Activated T-helper 1 cell treated with Interleukin-2 at 50 U/mL for 16 hours (primary cell): ENCODE data around the gene OR51G2.
"Not testable (repeated sequence)": the region's sequence is repeated elsewhere in the genome, so short reads cannot be mapped to it uniquely, and the experiment has no call there.

ENCODE experiments used
- DNase-seq: peaks from one replicate; pipeline ENCODE4 v3.0.0-alpha.2; 2020; ENCODE audit warnings: low read depth

OR51G2 gene, protein sequence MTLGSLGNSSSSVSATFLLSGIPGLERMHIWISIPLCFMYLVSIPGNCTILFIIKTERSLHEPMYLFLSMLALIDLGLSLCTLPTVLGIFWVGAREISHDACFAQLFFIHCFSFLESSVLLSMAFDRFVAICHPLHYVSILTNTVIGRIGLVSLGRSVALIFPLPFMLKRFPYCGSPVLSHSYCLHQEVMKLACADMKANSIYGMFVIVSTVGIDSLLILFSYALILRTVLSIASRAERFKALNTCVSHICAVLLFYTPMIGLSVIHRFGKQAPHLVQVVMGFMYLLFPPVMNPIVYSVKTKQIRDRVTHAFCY

DNA sequence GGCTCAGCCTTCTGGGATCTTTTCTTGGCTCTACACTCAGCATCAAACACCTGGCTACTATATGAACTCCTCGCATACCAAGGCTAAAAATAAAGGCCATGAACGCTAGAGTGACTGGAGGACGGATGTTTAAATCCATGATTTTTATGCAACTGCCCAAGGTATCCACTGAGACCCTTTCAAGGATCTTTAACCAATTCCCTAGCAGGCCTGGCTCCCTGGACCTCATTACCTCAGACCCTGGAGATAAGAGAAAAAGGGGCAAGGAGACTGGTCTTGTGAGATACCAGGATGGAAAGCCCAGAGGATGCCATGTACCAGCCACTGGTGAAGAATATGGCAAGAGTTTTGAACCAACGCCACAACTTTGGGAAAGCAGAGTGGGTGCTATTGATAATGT lies at the start of gene OR51G2:
OR51G2 (minus strand) TSS at position 101 of the 400 bp plus-strand sequence. CDS start 3,687 bp downstream, outside the sequence.
- DNase-seq, result no peak

DNA sequence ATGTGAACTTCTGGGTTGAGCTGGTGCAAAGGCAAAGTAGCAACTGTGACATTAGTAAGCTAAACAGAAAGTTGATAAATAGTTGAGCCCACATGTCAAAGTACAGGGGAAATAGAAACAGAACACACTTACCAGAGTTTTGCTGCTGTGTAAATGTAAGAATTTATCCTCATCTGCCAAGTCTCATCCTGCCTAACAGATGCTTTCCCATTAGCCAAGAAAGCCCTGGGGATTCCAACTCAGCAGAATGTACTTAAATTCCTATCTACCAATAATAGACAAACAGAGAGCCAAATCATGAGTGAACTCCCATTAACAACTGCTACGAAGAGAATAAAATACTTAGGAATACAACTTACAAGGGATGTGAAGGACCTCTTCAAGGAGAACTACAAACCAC lies 43.7 kb upstream of the OR51G2 start:
- DNase-seq, result no peak

DNA sequence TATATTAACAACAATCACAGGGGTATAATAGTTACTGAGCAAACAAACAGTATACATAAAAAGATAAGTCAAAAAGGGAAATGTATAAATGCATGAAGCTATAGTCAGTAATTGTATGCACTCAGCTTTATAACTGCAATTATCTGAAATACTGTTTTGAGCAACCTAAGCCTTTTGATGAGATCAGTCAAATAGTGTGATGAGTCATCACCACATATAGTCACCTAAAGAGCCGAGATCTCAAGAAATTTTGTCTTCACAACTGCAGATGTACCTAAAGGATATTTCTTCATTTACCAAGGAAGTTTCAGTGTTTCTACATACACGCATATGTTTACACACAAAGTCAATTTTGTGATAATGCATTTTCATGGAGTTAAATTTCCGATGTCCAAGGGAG lies 41.7 kb upstream of the OR51G2 start:
- DNase-seq, result no peak

DNA sequence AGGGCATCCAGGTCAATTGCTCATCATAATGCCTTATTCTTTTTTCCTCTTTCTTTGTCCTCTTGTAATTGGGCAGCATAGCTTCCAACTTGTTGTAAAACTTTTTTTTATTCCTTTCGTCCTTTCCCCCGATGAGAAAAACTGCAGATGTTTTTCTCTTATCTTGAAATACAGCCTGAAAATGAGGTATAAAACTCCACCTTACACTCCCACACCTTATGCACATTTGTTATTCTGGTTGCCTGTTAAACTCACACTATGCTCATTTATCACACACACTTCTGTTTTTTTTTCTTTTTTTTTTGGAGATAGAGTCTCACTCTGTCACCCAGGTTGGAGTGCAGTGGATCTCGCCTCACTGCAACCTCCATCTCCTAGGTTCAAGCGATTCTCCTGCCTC lies 38.2 kb upstream of the OR51G2 start:
- no peak for DNase-seq

DNA sequence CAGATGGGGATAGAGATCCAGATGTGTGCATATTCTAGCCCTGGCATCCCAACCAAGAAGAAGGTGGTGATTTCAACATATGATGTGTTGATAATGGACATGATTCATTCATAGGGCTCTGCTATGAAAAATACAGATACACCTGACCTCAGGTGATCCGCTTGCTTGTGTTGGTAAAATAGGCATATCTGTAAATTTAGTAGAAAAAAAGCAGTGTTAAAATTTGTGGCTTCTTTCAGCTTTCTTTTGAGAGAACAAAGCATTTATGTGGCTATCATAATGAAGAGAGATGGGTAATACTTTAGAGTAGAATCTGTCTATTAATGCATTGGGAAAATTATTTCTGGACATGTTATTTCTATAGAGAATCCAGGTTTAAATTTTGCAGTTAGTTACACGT lies 36.5 kb upstream of the OR51G2 start, which contains the start of gene OR51A2:
OR51A2 (minus strand) TSS at position 101 of the 400 bp plus-strand sequence; CDS start at position 101, 0 bp downstream.
- not testable (repeated sequence) for DNase-seq

DNA sequence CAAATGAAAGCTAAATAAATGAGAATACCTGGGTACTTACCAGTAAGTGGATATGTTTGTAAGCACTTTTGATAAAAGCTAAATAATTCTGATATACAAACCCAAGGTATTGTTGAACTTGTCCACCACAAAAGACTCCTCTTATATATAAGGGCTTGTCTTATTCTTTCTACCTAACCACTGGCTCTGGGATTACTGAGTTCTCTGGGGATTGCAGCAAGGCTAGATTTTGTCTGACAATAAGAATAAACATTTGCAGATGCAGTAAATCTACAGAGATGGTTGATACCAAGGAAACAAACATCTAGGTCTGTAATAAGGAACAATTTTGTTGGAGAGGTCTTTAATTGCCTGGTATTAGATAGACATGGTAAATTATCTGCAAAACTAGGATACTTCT lies 28.4 kb upstream of the OR51G2 start, which contains the start of gene OR51A4:
OR51A4 (minus strand) TSS at position 101 of the 400 bp plus-strand sequence. CDS start 505 bp downstream, outside the sequence.
- no peak for DNase-seq

DNA sequence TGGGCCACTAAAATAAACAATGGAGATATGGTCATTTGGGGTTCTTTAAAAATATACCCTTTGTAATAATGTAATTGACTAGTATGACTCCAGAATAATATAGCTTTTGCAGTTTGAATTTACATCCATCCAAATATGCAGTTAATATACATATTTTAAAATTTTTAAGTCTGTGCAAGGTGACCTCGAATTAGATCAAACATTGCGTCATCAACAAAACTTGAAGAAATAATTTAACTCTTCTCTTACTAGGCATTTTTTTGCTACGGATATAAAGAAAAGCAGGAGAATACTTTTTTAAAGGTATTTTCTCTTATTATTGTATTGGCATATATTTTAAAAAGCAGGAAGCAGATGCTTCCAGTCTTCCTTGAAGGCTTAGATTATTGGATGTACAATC lies 17.6 kb upstream of the OR51G2 start:
- DNase-seq, result no peak

DNA sequence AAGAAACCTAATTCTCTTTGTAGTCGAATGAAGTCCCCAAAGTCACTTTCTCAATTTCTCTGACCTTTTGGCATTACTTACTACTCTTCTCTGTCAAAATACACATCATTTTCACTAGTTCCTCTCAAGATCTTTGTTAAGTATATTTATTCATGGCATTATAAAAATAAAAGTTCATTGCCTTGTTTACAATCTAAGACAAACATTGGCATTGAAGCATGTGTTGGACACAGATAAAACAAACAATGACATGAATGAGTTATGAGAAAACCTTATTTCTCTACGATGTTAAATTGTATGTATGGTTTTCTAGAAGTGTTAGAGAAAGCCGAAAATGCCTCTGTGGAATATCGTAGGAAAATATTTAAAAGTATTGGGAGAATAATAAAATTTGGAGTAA lies 13.6 kb upstream of the OR51G2 start:
- DNase-seq, result no peak

DNA sequence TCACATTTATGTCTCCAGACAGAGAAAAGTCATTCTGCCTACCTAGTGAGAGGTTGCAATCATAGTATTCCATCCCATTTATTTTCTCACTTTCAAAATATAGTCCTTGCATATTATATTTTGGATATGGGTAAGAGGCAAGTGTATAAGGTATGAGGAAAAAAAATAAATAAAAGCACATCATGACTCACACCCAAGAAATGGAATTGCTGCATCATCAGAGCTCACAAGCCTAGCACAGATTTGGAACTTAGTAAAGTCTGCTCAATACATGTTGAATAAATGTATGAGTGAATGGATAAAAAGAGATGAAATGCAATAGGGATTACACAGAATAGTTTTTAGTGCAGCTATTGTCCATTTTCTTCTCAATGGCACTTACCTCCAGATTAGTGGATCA lies 7.5 kb upstream of the OR51G2 start:
- DNase-seq, result no peak

DNA sequence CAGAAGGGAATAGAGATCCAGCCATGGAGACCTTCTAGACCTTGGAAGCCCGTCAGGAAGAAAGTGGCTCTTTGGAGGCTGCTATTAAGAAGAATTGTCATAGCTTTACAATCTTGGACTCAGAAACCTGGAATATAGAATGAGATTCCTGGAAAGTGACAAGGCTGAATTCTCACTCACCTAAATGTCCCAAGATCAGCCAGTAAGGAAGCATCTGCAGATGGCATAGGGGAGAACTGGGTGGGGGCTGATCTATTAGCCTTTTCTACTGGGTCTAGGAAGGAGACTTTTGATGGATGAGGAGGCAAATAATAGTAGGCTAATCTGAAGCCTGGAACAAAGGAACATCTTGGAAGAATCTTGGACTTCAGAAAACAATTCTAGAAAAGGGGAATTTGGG lies 5.1 kb upstream of the OR51G2 start, which contains the start of gene OR51G1:
OR51G1 (minus strand) TSS at position 101 of the 400 bp plus-strand sequence; CDS start at position 101, 0 bp downstream.
- DNase-seq, result no peak

DNA sequence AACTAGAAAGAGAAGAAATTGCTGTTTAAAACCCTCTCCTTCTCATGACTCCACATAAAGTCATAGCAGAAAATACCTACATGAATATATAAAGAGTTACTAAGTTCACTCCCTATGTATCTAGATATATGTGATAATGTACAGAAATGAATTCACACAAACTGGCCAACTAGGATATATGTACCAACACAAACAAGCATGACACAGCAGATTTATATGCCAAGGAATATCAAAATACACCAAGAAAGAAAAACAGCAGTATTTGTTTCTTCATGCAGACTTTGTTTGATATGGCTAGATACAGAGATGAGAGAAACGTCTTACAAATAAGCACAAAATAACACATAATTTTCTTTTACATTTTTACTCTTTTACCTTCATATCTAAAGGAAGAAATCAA lies 3.2 kb upstream of the OR51G2 start:
- no peak for DNase-seq

DNA sequence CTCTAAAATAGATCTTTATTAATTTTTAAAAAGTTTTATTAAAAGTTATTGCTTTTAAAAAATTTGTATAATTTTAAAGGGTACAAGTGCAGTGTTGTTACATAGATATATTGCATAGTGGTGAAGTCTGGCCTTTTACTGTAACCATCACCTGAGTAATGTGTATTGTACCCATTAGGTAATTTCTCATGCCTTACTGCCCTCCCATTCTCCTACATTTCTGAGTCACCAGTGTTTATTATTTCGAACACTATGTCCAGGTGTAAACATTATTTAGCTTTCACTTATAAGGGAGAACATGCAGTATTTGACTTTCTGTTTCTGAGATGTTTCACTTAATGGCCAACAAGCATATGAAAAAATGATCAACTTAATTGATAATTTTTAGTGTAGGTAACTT lies 2.6 kb upstream of the OR51G2 start:
- no peak for DNase-seq

DNA sequence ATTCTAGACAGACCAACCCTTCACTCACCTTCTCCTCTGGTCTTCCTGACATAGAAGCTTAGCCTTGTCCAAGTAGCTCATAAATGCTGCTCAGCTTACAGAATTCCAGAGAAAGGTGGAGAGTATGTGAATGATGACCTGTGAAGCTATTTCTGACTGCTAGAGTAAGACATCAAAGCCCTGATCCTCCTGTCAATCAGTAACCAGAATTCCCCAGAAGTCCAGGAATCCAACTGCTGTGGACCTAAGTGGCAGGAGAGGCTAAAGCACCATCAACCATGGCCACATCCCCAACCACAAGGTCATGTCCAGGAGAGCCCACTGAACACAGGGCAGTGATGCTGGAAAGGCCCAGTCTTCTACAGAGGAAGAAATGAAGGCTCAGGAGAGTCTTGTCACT lies 2.6 kb downstream of the OR51G2 start:
- no peak for DNase-seq

DNA sequence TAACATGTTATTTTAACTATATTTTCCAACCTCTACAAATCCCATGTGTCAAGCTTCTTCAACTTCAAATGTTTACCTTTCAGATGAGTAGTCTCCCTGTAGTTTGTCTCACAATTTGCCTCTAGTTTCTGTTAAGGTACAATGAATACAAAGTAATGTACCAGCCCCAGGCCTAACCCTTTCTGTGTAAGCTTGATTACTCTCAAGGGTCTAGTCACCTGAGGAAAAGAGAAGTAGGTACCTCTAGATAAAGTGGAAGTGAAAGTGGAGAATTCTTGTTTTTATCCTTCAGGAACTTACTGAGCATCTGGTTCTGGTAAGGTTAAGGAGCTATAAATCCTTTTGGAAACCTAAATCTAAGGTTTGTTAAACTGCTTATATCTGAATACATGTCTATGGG lies 15.7 kb downstream of the OR51G2 start, which contains the start of gene OR51A7:
OR51A7 (plus strand) TSS at position 300 of the 400 bp plus-strand sequence. CDS start 3,587 bp downstream, outside the sequence.
- no peak for DNase-seq

DNA sequence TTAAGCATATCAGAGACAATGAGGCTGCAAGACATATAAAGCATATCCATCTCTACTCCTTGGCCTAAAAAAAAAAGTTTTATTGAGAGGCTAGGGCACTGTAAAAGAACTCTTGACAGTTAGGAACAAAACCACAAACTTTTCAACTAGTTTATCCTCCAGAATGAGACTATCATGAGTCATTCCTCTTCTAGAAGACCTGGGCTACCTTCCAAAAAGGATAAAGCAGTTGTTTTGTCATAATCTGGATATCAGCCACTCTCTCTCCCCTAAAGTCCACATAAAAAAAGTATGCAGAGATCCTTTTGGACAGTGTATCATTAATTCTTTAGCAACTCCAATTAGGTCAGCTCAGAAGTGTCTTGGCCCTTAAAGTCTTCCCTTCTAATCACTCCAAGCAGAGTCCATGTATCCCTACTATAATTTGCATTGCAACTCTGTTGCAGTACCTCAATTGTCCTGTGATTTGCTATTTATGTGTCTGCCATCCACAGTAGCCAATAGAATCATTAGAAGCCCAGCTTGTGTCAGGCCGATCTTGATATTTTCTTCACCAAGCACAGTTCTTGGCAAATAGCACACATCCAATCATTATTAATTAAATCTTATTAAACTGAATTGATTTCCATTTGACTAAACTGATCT lies 27.0 kb downstream of the OR51G2 start:
- no peak for DNase-seq

DNA sequence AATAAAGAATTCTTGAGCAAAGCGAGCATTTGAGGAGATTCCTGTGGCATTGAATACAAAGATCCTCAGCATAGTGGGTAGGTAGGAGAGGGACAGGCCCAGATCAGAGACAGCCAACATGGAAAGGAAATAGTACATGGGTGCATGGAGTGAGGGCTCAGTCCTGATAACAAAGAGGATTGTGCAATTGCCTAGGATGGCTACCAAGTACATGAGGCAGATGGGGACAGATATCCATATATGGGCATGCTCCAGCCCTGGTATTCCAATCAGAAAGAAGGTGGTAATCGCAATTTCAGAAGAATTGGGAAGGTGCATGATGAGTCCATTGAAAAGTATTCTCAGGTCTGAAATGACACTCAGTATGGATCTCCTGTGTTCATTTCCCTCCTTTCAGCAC lies 28.9 kb downstream of the OR51G2 start:
- DNase-seq, result no peak

DNA sequence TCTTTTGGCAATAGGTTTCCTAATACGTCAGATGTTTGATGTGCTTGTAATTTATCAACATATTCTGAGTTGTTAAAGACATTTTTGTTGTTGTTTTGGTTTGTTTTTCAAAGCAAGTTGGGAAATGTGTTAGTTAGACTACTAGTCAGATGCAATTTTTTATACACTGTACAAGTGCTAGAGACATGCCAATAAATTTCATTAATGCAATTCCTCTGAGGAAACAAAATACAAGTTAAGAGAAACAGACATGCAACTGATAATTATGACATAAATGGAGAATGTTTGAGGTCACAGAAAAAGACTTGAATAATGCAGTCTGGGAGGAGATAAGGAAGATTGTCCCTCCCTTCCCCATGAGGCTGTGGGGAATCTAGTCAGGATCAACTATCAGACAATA lies 31.6 kb downstream of the OR51G2 start:
- DNase-seq, result no peak

DNA sequence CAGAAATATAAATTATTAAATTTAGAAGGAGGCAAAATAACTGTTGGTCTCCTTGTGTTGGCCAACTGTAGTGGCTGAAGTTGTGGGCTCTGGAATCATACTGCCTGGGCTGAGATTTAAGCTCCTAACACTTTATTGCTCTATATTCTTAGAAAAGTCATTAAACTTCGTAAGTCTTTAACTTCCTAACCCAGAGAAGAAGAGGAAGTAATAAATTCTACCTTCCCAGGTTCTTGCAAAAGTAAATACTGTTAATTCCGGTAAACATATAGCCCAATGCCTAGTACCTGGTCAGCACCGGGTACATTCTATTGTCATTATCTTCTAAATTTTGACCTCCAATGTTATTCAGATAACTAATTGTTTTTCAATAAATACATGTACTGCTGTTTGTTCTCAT lies 33.0 kb downstream of the OR51G2 start:
- DNase-seq, result no peak

DNA sequence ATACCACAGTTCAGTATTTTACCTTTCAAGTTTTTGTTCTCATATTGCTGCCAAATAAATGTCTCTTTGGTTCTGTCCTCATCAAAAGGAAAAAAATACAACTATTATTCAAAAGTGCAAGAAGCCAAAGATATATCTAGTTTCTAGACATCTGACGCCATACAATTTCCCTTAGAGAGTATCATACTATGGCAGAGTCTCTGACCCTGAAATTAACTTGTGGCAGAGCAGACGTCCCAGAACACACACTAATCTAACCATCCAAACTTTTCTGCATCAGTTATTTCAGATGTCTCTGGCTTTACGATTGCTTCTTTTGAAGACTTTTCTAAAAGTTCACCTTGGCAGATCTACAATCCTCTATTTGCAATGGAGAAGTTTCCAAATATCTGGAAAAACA lies 34.8 kb downstream of the OR51G2 start:
- DNase-seq, result no peak

DNA sequence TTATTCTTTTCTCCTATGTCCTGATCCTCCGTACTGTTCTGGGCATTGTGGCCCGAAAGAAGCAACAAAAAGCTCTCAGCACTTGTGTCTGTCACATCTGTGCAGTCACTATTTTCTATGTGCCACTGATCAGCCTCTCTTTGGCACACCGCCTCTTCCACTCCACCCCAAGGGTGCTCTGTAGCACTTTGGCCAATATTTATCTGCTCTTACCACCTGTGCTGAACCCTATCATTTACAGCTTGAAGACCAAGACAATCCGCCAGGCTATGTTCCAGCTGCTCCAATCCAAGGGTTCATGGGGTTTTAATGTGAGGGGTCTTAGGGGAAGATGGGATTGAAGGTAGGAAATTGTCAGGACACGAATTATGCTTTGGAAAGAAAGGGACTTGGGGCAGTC lies 36.6 kb downstream of the OR51G2 start:
- DNase-seq, result no peak

DNA sequence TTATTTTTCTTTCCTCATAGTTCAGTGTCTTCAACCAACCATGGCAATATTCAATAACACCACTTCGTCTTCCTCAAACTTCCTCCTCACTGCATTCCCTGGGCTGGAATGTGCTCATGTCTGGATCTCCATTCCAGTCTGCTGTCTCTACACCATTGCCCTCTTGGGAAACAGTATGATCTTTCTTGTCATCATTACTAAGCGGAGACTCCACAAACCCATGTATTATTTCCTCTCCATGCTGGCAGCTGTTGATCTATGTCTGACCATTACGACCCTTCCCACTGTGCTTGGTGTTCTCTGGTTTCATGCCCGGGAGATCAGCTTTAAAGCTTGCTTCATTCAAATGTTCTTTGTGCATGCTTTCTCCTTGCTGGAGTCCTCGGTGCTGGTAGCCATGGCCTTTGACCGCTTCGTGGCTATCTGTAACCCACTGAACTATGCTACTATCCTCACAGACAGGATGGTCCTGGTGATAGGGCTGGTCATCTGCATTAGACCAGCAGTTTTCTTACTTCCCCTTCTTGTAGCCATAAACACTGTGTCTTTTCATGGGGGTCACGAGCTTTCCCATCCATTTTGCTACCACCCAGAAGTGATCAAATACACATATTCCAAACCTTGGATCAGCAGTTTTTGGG lies 37.2 kb downstream of the OR51G2 start, which contains the start of gene OR51T1:
OR51T1 (plus strand) TSS at position 41 of the 641 bp plus-strand sequence; CDS start at position 41, 0 bp downstream.
- DNase-seq, result no peak

DNA sequence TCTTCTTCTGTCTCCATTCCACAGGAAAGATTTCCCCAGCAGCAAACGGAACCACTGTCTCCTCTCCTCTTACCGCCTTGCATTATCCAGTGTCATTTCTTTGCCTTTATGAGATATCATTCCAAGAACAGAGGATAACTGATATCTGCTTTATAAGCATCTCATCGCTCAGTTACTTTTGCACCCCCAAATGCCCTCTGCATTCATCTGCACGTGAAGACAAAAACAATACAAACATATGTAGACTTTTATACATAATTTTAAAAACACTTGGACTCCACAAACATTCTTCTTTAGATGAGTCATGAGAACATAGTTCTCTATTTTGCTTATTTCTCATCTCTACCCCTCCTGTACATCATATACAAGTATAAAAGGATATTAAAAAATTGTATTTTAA lies 38.0 kb downstream of the OR51G2 start:
- no peak for DNase-seq

DNA sequence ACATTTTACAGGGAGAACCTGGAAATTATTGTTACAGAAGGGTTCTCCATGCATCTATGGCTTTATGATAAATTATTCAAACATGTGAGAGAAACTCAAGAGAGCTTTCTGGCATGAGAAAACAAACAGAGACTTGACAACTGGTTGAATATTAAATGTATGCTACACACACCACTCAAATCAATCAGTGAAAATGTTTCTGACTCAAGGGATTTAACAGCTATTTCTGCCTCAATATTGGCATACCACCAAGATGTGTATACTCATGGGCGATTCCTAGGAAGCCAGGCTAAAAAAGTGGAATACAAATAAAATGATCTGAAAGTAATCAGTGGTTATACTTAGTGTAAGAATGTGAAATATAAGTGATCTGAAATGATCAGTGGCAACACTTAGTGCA lies 53.3 kb downstream of the OR51G2 start:
- DNase-seq, result no peak
